Stimulated activated CD8-positive, alpha-beta memory T cell treated with anti-CD3 and anti-CD28 coated beads, Interleukin-4, amount 100 ng/mL, for 24 hours (primary cell): ENCODE data around the gene GAN.

ENCODE experiments used
- DNase-seq: peaks from one replicate; pipeline ENCODE4 v3.0.0-alpha.2; 2020; ENCODE audit warnings: low read depth

The GAN gene

DNA sequence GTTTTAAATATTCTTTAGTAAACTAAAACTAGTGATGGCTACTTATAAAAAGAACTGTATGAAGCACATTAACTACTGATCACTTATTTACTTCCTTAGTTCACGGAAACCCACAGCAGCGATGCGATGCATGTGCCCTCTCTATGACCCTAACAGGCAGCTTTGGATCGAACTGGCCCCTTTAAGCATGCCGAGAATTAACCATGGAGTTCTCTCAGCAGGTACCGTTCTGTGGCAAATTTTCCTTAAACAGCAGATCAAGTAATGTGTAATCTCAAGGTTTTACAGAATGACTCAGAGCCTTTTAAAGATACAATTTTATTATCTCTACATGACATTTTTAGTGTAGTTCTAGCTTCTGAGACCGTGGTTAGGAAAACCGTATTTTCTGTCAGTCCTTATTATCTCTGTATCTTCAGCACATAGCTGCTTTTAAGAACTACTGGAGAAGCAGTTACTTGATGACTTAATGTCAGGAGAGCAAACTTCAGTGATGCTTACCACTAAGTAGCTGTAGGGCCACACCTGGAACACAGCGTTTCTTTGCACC lies 43.0 kb downstream of the GAN start:
- no peak for DNase-seq

- no peak for DNase-seq
Observed at GRCh38 chr16:81358860-81359259, 44.1 kb downstream of the GAN start.

GRCh38 chr16:81360135-81360534 lies 45.4 kb downstream of the GAN start:
- DNase-seq, result no peak

- no peak for DNase-seq
Observed at GRCh38 chr16:81365731-81366130, 51.0 kb downstream of the GAN start.

- no peak for DNase-seq
Observed at GRCh38 chr16:81366316-81366932, 51.7 kb downstream of the GAN start.

DNA sequence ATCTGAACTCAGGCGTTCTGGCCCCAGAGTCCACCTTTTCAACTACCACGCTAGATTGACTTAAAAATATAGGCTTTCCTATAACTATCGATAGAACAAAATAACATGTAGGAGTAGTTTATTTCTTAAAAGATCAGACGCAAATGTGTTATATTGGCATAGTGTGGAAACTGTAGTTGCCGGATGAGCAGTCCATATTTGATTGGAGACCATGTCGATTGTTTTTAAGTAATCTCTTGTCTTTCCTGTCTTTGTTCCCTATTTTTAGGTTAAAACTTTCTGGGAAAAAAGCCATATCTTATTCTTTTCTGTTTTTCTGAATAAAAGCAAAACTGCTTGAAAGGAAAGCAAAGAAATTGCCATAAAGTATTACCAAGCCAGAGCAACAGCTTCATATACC lies 53.1 kb downstream of the GAN start:
- DNase-seq, result no peak

- no peak for DNase-seq
Observed at GRCh38 chr16:81369888-81370504, 55.2 kb downstream of the GAN start.

GRCh38 chr16:81371106-81371505 lies 56.3 kb downstream of the GAN start:
- DNase-seq, result no peak

GRCh38 chr16:81374550-81374949 lies 59.8 kb downstream of the GAN start:
- no peak for DNase-seq

GRCh38 chr16:81376880-81377279 lies 62.1 kb downstream of the GAN start:
- DNase-seq, result no peak

GRCh38 chr16:81378049-81378448 lies 63.3 kb downstream of the GAN start:
- no peak for DNase-seq

GRCh38 chr16:81380932-81381331 lies 66.2 kb downstream of the GAN start:
- DNase-seq, result no peak

GRCh38 chr16:81384006-81384405 lies 69.2 kb downstream of the GAN start:
- no peak for DNase-seq

DNA sequence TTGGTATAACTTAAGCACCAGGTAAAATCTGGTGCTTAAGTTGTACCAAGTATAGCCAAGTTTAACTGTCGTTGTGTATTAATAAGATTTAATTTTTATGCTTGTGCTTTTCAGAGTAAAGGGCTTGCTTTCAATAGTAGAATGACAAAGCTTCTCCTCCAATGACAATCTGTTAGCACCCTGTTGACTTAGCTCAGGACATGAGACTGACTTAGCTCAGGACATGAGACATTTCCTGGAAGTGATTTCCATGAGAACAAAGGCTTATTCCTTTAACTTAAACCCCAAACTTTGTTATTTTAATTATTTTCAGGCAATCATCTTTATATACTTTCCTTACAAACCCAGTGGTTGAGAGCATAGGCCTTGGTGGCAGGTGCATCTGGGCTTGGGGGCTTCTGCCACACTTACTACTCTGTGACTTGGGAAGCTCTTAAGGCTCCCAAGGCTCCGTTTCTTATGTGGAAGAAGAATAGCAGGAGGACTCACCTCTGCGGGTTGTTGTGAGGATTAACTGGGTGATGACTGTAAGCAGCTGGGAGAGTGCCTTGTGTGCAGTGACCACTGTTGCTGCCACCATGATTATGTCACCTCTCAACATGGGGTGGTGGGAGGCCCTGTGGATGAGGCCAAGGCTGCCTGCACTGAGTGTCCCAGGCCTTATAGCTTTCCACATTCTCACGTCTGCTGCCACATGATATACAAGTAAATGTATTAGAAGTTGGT lies 70.4 kb downstream of the GAN start:
- DNase-seq, result no peak

GRCh38 chr16:81388357-81388756 lies 73.6 kb downstream of the GAN start:
- DNase-seq, result no peak

DNA sequence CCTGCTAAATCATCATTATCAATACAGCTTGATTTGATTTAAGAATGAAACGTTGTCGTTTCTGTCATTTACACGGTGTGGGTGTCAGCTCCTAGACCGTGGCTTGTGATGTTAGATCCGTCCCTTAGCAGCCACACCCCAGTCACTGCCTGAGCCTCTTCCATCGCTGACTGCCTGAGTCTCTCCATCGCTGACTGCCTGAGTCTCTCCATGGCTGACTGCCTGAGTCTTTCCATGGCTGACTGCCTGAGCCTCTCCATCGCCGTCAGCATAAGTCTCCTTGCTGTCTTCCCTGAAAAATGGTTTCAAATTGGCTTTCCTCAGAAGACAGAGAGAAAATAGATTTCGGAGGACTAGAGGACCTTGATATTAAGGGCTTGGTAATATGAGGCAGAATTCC lies 76.1 kb downstream of the GAN start:
- DNase-seq, result no peak

DNA sequence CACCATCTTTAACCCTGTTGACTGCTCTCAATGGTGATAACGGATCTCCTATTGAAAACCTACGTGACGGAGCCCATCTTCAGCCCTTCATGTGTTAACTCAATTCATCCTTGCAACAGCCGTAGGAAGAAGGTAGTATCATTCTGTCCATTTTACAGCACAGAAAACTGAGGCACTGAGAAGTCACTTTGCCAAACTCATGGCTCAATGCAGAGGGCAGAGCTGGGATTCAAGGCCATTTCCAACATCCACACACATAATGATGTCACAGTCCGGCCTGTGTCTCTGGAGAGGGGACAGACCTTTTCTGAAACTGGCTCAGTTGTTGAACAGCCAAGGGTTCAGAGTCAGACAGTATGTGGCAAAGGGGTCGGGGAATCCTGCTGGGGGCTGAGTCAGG lies 77.2 kb downstream of the GAN start:
- no peak for DNase-seq

DNA sequence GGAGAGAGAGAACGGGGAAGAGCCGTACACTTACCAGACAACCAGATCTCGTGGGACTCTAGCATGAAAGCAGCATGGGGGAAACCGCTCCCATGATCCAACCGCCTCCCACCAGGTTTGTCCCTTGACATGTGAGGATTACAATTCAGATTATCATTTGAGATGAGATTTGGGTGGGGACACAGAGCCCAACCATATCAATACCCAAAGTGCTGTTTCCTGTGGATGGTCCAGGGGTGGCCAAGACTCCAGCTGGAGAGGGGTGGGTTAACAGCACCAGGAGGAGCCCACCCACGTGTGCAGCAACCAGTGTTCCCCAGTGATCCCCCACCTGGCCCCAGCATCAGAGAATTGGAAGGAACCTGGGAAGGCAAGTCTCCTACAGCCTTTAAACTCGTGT lies 79.7 kb downstream of the GAN start:
- no peak for DNase-seq

DNA sequence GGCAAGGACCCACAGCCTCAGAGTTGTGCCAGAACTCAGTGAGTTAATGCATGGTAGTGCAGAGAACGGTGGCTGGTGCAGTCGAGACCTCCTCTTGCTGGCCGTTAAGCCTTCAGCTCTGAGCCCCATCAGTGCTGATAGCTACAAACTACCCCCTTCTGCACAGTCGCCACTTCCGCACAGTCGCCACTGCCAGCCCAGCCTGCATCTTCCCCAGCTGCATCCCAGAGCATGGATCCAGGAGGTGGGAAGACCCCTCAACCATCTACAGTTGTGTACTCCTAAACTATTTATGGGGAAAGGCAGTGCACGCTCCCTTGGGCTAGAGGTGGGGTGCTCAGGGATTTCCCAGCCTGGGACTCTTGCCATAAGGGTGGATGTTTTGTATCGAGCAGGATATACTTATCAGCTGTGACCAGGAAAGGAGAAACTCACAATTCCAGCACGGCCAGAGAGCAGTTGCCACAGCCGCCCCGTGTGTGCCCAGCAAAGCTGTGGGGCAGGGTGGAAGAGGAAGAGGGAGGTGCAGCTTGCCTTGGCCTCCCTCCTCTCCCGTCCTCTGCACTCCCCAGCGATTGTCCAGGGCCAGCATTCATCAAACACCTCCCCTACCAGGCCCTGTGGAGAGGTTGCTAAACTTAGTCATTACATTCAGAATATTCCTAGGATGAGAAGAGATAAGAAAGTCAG lies 80.3 kb downstream of the GAN start:
- no peak for DNase-seq

- no peak for DNase-seq
Observed at GRCh38 chr16:81397058-81397878, 82.5 kb downstream of the GAN start.

DNA sequence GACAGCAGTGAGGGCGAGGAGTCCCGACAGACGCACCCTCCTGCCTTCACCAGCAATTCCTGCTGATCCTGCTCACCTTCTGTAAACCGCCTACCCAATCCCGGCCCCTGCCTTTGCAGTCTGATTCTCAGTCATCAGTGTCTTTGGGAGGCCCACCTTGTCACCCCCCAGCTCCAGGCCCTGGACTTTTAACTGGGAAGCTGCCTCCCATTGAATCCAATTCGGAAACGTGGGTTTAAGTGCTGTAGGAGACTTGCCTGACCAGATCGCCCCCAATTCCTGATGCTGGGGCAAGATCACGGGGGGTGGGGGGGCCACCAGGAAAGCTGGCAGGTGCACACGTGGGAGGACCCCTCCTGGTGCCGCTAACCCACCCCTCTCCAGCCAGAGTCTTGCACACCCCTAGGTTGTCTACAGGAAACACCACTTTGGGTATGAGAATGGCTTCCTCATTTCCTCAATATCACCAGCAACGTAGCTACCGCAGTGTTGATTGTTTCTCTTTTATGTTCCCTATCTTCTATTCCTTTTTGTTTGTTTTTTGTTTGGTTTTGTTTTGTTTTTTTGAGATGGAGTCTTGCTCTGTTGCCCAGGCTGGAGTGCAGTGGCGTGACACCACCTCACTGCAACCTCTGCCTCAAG lies 83.2 kb downstream of the GAN start:
- no peak for DNase-seq
